Brain microvascular endothelial cell (primary cell): Measurements from ENCODE around the gene CTDSPL2.

Experiments
- DNase-seq: peaks from one replicate; pipeline ENCODE4 v3.0.0-alpha.2; 2020
- H3K27ac ChIP-seq: fragments of 250-450 bp; sonication (Bioruptor Pico); 2 replicates; pipeline ENCODE4 v1.5.1; 2020; ENCODE audit warnings: mild to moderate bottlenecking, moderate library complexity
- H3K27me3 ChIP-seq: fragments of 250-450 bp; sonication (Bioruptor Pico); replicated peaks from 2 replicates; pipeline ENCODE4 v1.5.1; 2020; ENCODE audit warnings: mild to moderate bottlenecking
- H3K36me3 ChIP-seq: fragments of 250-450 bp; sonication (Bioruptor Pico); replicated peaks from 2 replicates; pipeline ENCODE4 v1.5.1; 2020; ENCODE audit warnings: mild to moderate bottlenecking
- H3K4me3 ChIP-seq: 2 replicates; pipeline ENCODE4 v1.5.1; 2011; ENCODE audit warnings: low read depth, mild to moderate bottlenecking, control low read depth, low read length, moderate library complexity
- CTCF ChIP-seq: IDR thresholded peaks from 2 replicates; pipeline ENCODE4 v1.5.1; 2011; ENCODE audit warnings: low read depth, mild to moderate bottlenecking, moderate library complexity, low read length, control low read depth, inconsistent platforms; ENCODE audit errors: missing control alignments
- in situ Hi-C: cut with HindIII; loops from 2 replicates; pipeline ENCODE4 v1.10.0; 2017; ENCODE audit warnings: low sequenced_read_pairs, low pct_ligation_motif_present

The CTDSPL2 gene

GRCh38 chr15:44568338-44568737 is 140.9 kb downstream of the CTDSPL2 start:
- no peak overlapping the region for H3K4me3 ChIP-seq
- in situ Hi-C loops: no loop called here
- no peak for TF ChIP-seq CTCF
- no peak for DNase-seq
- H3K36me3 ChIP-seq: peaks cover 37% of the 10 kb centered on the region
- no peak overlapping the region for H3K27ac ChIP-seq
- no peaks in the 10 kb centered on the region for H3K27me3 ChIP-seq

- H3K36me3 ChIP-seq: peaks cover 27% of the 10 kb centered on the region
- in situ Hi-C loops: no loop called here
- no peaks in the 10 kb centered on the region for H3K27me3 ChIP-seq
- no peak overlapping the region for H3K4me3 ChIP-seq
- no peak for TF ChIP-seq CTCF
- no peak for DNase-seq
- H3K27ac ChIP-seq: no peak overlapping the region
These were observed 141.9 kb downstream of the CTDSPL2 start for GRCh38 chr15:44569316-44569715.

GRCh38 chr15:44570361-44570760 is 142.9 kb downstream of the CTDSPL2 start:
- TF ChIP-seq CTCF: no peak
- in situ Hi-C loops: no loop called here
- Histone ChIP-seq H3K36me3 (peaks cover 17% of the 10 kb centered on the region), H3K27me3 (no peaks in the 10 kb centered on the region), H3K27ac (no peak overlapping the region), H3K4me3 (no peak overlapping the region)
- DNase-seq: no peak

GRCh38 chr15:44573386-44573785 is 146.0 kb downstream of the CTDSPL2 start:
- in situ Hi-C loops: no loop called here
- H3K27me3 ChIP-seq: no peaks in the 10 kb centered on the region
- H3K27ac ChIP-seq: no peak overlapping the region
- no peak for TF ChIP-seq CTCF
- H3K4me3 ChIP-seq: no peak overlapping the region
- H3K36me3 ChIP-seq: peaks cover 8% of the 10 kb centered on the region
- no peak for DNase-seq

GRCh38 chr15:44574734-44575133 is 147.3 kb downstream of the CTDSPL2 start:
- DNase-seq: no peak
- Histone ChIP-seq H3K36me3 (peaks cover 6% of the 10 kb centered on the region), H3K4me3 (no peak overlapping the region), H3K27ac (no peak overlapping the region), H3K27me3 (no peaks in the 10 kb centered on the region)
- TF ChIP-seq CTCF: no peak
- in situ Hi-C loops: no loop called here
